HG02678 (cell line): Measurements from ENCODE around the gene APP.

Experiments used
- ATAC-seq: cut with Tn5 transposase; IDR thresholded peaks from one replicate; pipeline ENCODE4 v1.9.1; 2021; ENCODE audit warnings: mild to moderate bottlenecking, moderate library complexity; ENCODE audit not compliant: unreplicated experiment

The APP gene

GRCh38 chr21:26170471-26171257, at the start of gene APP:
Gene APP (minus strand): TSS chr21:26170770. CDS start chr21:26170620, 150 bp downstream.
- ATAC-seq: peak; percentile 74

GRCh38 chr21:26212220-26212619, 41.6 kb upstream of the APP start:
- no peak for ATAC-seq

GRCh38 chr21:26210614-26211013, 40.0 kb upstream of the APP start:
- no peak for ATAC-seq

GRCh38 chr21:26207021-26207420, 36.5 kb upstream of the APP start:
- no peak for ATAC-seq

GRCh38 chr21:26199456-26199855, 28.9 kb upstream of the APP start:
- ATAC-seq: no peak

GRCh38 chr21:26195708-26196107, 25.1 kb upstream of the APP start:
- ATAC-seq: no peak

- ATAC-seq: no peak
These were observed 24.3 kb upstream of the APP start for GRCh38 chr21:26194811-26195251.

- no peak for ATAC-seq
These were observed 23.8 kb upstream of the APP start for GRCh38 chr21:26194326-26194725.

- ATAC-seq: no peak
These were observed 21.0 kb upstream of the APP start for GRCh38 chr21:26191609-26192008.

GRCh38 chr21:26188422-26188821, 17.9 kb upstream of the APP start:
- no peak for ATAC-seq

GRCh38 chr21:26185446-26185845, 14.9 kb upstream of the APP start:
- no peak for ATAC-seq

GRCh38 chr21:26185021-26185420, 14.5 kb upstream of the APP start:
- ATAC-seq: no peak

GRCh38 chr21:26179501-26179900, 8.9 kb upstream of the APP start:
- ATAC-seq: no peak

- ATAC-seq: peak; percentile 93
These were observed 7.3 kb upstream of the APP start for GRCh38 chr21:26177746-26178426.

GRCh38 chr21:26177187-26177586, 6.6 kb upstream of the APP start:
- ATAC-seq: no peak

GRCh38 chr21:26171258-26172100, 909 bp upstream of the APP start:
- no peak for ATAC-seq

GRCh38 chr21:26169611-26170470, 729 bp downstream of the APP start:
- ATAC-seq: peak; percentile 41

GRCh38 chr21:26169061-26169610, 1.4 kb downstream of the APP start:
- peak; percentile 65 for ATAC-seq

GRCh38 chr21:26168371-26168770, 2.2 kb downstream of the APP start:
- ATAC-seq: no peak

- no peak for ATAC-seq
These were observed 3.0 kb downstream of the APP start for GRCh38 chr21:26167593-26167992.
